Measurements from ENCODE around the gene CCDC171.
"Not testable (repeated sequence)": the region's sequence is repeated elsewhere in the genome, so short reads cannot be mapped to it uniquely, and the experiment has no call there.

Gene CCDC171

GRCh38 chr9:15552636-15553527 lies at the start of gene CCDC171:
TSS of gene CCDC171 (plus strand) at chr9:15553043. CDS start at chr9:15564089, 11,046 bp downstream.
- peak; percentile 83 to 89 for DNase-seq

GRCh38 chr9:15505921-15506320 lies 46.9 kb upstream of the CCDC171 start:
- no peak for DNase-seq

DNA sequence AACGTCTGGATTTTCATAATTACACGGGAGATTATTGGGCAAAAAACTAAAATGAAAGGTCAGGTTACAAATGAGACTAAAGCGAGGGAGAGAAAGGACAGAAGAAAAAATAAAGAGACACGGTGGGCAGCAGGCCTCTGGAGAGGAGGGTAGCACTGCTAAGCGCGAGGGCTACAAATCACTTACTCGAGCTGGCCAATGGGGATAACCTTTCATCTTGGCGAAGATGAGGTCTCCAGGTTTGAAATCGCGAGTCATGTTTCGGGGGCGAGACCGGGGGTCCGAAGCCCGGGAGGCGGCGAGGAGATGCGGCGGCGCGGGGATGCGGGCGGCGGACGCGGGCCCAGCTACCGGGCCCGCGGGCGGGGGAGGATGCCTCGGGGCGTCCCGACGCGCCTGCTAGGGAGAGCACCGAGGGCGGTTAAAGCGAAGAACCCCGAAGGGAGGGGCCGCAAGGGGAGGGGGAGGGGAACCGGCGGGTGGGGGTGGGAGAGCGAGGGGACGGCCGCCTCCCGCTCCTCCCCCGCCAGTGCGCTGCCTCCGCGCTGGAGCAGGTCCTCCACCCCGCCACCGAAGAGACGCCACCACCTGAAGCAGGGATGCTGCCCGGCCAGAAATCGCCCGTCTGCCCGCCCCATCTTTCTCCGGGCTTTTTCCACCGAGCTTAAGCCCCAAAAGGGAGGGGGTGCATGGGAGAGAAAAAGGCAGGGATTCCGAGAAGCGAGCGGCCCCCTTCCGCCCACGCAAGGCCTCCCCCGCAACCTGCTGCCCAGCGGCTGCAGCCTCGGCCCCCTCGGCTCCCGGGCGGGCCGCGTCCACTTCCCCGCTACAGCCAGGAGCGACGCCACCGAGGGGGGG lies 42.7 kb upstream of the CCDC171 start:
- DNase-seq, result peak; percentile 67 to 68

DNA sequence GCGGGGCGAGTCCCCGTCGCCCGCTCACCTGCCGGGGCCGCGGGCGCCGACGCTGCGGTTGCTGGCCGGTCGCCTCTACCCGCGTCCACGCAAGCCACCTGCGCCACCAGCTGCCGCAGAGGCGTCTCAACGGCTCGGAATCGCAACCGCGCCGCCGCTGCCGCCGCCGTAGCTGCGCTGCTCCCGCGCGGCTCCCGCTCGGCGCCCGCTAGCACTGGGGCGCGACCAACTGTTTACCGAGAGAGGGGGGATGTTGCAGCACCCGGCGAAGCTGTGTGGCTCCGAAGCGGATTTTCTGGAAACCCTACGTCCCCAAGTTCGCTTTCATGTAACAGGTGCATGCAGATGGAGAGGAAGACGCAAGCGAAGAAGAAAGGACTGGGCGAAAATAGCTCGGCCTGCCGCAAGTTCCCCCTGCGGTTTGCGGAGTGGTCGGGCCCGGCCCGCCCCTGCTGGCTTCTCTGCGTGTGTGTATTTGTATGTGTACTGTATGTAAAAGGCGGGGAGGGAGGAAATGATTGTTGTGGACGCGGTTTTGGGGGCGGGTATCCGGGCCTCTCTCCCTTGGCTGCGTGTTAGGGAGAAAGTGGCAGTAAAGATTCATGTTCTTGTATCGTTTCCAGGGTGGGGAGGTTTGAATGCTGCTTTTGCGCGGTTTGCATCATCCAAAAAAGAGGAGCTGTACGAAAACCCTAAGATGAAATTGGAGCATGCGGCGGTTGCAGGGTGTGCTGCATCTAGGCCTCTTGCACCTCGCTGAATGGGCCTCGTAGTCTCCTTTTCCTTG lies 41.9 kb upstream of the CCDC171 start, which contains the start of gene PSIP1:
PSIP1 (minus strand) TSS at position 182 of the 787 bp plus-strand sequence. CDS start 782 bp downstream, outside the sequence.
- peak; percentile 85 to 86 for DNase-seq

GRCh38 chr9:15512204-15512603 lies 40.6 kb upstream of the CCDC171 start:
- no peak for DNase-seq

GRCh38 chr9:15512889-15513288 lies 40.0 kb upstream of the CCDC171 start:
- no peak for DNase-seq

DNA sequence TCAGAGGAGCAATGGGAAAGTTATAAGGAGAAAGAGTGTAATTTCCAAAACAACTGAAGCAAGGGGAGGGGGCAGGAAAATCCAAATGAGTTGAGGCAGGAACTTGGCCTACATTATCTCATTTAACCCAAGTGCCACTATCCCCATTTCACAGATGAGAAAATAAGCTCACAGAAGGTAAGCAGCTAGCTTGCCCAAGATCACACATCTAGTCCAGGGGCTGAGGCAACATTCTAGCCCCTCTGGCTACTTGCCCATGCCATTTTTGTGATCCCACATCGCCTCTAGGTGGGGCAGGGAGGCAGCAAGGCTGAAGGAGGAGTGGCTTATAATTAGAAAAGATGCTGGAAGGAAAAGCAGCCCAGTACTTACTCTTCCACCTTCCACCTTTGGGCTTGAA lies 39.5 kb upstream of the CCDC171 start:
- peak in 1 of 2 donors; percentile 12 for DNase-seq

GRCh38 chr9:15519831-15520230 lies 33.0 kb upstream of the CCDC171 start:
- no peak for DNase-seq

- DNase-seq, result no peak
These were observed 31.6 kb upstream of the CCDC171 start for GRCh38 chr9:15521254-15521653.

GRCh38 chr9:15522130-15522755 lies 30.6 kb upstream of the CCDC171 start:
- DNase-seq, result no peak

GRCh38 chr9:15524845-15525455 lies 27.9 kb upstream of the CCDC171 start:
- no peak for DNase-seq

DNA sequence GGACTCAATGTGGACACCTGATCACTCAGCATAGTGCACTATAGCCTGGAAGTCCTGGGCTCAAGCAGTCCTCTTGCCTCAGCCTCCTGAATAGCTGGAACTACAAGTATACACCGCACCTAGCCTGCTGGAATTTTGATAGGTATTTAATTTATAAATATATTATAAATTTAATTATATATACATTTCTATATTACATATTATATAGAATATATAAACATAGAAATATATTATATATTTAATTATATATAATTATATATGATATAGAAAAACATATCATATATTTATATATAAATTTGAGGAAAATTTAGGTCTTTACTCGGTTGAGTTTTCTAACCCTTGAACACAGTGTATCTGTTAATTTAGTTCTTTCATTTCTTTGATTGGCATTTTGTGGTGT lies 26.9 kb upstream of the CCDC171 start:
- DNase-seq, result no peak

GRCh38 chr9:15527035-15527434 lies 25.8 kb upstream of the CCDC171 start:
- not testable (repeated sequence) for DNase-seq

GRCh38 chr9:15529566-15530324 lies 23.1 kb upstream of the CCDC171 start:
- DNase-seq, result no peak

- no peak for DNase-seq
These were observed 21.5 kb upstream of the CCDC171 start for GRCh38 chr9:15531380-15531779.

- no peak for DNase-seq
These were observed 11.0 kb upstream of the CCDC171 start for GRCh38 chr9:15541872-15542271.

- no peak for DNase-seq
These were observed 10.2 kb upstream of the CCDC171 start for GRCh38 chr9:15542624-15543023.

- DNase-seq, result no peak
These were observed 9.6 kb upstream of the CCDC171 start for GRCh38 chr9:15543047-15543813.

- no peak for DNase-seq
These were observed 3.2 kb upstream of the CCDC171 start for GRCh38 chr9:15549611-15550010.

DNA sequence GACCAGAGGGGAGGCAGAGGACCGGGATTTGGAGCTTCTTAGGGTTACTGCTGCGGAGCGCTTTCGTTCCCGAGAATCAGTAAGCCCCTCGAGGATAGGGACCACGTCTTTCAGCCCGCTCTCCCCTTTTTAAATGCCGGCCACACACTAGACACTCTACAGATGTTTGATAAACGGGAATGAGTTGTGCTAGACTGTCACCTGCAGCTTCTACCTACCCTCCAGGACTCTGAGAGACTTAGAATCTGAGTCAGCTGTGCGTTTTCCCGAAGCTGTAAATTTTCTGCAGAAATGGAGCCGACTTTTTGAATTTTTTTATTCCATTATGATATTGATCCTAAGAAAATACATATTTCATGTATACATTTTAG lies 670 bp downstream of the CCDC171 start:
- no peak for DNase-seq
